Putamen (tissue), 1 donor: ENCODE data around the gene CST3.
A peak's percentile ranks its signal among the peaks of the same experiment; 100 is the strongest.
"Not testable (repeated sequence)": the region's sequence is repeated elsewhere in the genome, so short reads cannot be mapped to it uniquely, and the experiment has no call there.

Source experiments
- DNase-seq: peaks from one replicate; pipeline ENCODE4 v3.0.0-alpha.2; 2016; ENCODE audit warnings: low spot score

CST3 gene

DNA sequence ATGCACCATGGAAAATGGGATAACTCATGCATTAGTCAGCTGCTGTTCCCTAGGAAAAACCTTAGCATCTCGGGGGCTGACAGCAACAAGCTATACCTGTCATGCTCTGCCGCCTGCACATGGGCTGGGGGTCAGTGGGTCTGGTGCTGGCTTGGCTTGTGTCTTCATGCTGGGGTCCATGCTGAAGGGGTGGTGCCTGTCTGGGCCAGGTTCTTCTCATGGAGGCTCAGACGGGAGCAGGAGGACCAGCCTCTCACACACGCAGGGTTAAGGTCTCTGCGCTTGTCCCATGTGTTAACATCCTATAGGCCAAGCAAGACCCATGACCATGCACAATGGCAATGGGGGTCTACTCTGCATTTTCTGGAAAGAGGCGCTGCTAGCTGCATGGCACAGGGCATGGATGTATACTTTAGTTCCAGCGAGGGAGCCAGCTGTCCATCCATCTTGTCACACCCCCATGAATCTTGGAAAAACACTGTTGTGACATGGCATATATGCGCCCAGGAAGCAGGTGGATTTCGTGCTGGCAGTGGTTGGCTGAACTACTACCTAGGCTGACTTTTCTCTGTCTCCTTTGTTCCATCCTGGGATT, 24.6 kb upstream of the CST3 start:
- no peak for DNase-seq

GRCh38 chr20:23661002-23661429, 23.3 kb upstream of the CST3 start:
- DNase-seq = no peak

GRCh38 chr20:23659989-23660837, 22.5 kb upstream of the CST3 start:
- no peak for DNase-seq

DNA sequence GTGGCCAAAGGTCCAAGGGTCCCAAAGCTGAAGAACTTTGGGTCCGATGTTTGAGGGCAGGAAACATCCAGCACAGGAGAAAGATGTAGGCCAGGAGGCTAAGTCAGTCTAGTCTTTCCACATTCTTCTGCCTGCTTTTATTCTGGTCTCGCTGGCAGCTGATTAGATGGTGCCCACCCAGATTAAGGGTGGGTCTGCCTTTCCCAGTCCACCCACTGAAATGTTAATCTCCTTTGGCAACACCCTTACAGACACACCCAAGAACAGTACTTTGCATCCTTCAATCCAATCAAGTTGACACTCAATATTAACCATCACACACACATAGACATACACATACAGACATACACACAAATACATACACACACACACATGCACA, 21.8 kb upstream of the CST3 start:
- not testable (repeated sequence) for DNase-seq

DNA sequence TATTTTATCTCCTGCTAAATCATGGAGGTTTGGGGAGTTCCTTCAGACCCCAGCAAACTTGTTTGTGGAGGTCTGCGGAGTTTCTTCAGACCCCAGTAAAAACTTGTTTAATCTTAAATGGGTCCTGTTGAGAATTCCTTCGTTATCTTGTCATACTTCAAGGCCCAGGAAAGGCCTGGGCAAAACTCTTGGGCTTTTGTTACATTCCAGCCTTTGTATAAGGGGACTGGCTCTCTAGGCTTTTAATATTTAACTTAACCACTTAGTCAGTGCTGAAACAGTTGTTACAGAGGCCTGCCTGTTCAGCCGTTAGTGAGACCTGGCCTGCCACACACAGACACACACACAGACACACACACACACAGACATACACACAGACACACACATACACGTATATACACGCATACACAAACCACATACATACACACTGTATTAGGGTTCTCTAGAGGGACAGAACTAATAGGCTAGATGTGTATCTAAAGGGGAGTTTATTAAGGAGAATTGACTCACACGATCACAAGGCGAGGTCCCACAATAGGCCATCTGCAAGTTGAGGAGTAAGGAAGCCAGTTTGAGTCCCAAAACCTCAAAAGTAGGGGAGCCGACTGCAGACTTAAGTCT, 21.3 kb upstream of the CST3 start:
- DNase-seq = no peak

GRCh38 chr20:23658336-23658735, 20.6 kb upstream of the CST3 start:
- no peak for DNase-seq

GRCh38 chr20:23657202-23657601, 19.4 kb upstream of the CST3 start:
- DNase-seq = no peak

DNA sequence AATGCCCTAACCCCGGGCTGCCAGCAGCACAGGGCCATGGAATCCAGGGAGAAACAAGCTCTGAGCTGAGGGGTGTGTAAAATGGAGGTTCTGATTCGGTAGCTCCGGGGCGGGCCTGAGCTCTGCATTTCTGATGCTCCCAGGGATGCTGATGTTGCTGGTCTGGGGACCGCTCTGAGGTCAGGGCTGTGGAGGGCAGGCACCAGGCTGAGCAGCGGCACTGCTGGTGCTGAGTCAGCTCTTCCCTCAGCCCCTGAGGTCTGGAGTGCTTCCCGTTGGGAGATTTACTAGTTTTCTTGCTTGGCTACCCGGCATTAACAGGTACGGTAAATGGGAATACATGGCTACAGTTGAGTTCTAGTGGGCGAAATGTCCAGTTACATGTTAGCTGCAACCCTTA, 18.6 kb upstream of the CST3 start:
- no peak for DNase-seq

- DNase-seq = peak; percentile 84
Measured at GRCh38 chr20:23655491-23656211, 17.9 kb upstream of the CST3 start.

DNA sequence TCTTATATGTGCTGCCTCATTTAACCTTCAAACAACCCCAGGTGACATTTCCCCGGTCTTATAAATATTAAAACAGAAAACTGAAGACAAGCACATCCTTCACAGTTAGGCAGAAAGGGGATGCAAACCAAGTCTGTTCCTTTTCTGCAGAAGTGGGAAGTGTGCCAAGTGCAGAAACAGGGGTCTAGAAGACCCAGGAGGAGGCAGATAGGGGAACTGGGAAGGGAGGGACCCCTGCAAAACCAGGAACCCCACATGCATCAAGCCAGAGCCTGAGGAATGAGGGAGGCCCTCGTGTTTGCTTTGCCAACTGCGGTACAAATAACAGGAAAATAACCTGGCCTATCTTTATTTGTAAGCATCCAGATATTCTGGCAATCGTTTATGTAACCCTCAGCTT, 17.0 kb upstream of the CST3 start:
- no peak for DNase-seq

DNA sequence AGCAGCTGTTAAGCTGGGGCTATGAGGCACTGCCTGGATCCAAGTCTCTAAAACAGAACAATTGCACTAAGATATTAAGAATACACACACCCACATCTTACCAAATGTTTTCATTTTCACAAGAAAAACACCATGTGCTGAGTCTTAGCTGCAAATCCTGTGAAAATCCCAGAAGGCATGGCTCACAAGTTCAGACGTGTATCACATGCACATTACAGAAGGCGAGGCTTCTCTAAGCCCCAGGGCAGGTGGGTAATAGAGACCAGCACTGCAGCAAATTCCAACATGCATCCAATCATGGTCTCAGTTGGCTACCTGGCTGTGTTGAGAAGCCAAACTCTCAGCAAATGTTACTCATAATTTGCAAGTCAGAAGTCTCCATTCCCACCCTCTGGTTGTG, 16.2 kb upstream of the CST3 start:
- DNase-seq = no peak

DNA sequence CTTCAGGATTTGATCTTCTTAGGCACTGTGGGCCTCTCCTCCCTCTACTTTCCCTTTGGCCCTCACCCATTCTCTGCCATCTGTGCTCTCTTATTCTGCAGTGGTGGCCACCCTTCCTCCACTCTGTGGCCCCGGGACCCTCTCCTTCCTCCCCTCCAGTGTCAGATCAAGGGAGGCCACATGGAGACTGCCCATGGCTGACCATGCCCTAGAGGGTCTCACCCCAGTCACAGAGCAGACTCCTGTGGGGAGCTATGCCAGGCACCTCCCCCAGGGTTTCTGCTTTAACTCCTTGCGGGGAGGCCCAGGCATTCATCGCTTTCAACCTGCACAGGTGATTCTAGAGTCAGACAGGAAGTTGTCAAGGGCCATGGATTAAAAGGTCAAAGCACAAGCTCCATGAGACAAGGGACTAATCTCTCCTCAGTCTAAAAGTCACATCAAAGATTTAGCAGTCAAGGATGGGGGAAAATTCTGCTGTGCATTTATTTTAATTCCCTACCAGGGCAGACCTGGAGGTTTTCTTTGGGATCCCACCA, 15.7 kb upstream of the CST3 start:
- no peak for DNase-seq

DNA sequence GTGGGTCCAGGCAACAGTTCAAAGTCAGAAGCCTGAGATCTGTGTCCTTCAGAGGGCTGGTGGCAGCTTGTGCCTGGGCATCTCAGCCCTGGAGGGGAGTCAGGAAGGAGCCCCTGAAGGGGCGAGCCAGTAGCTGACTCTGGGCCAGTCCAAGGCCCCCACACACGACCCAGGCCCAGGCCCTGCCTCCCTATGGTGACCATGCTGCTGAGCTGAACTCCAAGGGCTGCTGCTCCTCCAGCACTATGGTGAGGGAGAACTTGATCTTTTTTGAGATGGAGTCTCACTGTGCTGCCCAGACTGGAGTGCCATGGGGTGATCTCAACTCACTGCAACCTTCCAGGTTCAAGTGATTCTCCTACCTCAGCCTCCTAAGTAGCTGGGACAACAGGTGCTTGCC, 15.2 kb upstream of the CST3 start:
- DNase-seq = no peak

DNA sequence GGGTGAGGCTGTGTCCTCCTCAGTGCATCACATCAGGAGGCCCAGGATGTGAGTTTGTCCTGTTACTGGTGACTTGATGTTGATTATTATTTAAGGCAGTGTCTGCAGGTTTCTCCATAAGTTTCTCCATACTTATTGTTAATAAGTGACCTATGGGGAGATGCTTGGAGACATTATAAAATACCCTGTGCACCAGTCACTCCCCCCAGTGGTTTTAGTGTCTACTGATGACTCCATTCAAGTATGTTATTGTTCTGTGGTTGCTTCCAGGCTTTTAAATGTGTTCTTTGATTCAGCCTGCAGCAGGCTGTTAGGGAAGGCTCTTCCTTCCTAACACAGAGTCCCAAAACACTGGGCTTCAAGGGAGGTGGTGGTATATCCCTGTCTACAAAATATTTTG, 14.6 kb upstream of the CST3 start:
- no peak for DNase-seq

DNA sequence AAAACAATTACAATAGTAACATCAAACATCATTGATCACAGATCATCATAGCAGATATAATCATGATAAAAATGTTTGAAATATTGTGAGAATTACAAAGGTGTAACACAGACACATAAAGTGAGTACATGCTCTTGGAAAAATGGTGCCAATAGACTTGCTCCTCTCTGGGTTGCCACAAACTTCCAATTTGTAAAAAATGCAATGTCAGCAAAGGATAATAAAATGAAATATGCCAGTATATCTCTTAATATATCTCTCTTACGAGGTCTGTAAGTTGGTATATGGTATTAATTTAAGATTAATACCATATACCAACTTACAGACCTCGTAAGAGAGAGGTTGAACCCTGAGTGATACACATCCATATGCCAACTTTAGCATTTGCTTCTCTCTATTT, 13.4 kb upstream of the CST3 start:
- no peak for DNase-seq

GRCh38 chr20:23649830-23650417, 12.2 kb upstream of the CST3 start:
- DNase-seq = no peak

- DNase-seq = no peak
Measured at GRCh38 chr20:23649242-23649641, 11.5 kb upstream of the CST3 start.

GRCh38 chr20:23647346-23647745, 9.6 kb upstream of the CST3 start:
- no peak for DNase-seq

- DNase-seq = no peak
Measured at GRCh38 chr20:23646106-23646873, 8.5 kb upstream of the CST3 start.

GRCh38 chr20:23645575-23645974, 7.8 kb upstream of the CST3 start:
- no peak for DNase-seq

DNA sequence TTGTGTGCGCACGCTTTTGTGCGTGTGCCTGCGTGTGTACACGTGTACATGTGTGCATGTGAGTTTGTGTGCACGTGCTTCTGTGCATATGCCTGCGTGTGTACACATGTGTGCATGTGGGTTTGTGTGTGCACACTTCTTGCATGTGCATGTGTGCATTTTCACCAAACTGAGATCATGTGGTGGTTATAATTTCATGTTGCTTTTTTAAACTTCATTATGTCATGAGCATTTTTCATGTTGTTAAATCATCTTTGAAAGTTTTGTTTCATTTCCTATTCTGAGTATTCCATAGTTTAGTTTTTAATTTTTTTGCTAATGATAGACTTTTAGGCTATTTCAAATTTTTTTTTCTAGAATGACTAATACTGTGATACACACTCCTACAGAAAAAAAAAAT, 6.4 kb upstream of the CST3 start:
- DNase-seq = no peak
